ENCODE measurements around the gene SPIN3. TPM values are rescaled to one million over a fixed set of nuclear protein-coding genes. Genes with fewer than 3 reads are reported as not detected.

Gene SPIN3
- total RNA-seq, 1 experiment from 2014 or later = 15.1 TPM

- no peak for DNase-seq (ENCODE audit: low spot score)
- H3K4me1 Mint-ChIP-seq = no peaks in the 10 kb centered on the region
These were observed 19.7 kb downstream of the SPIN3 start for GRCh38 chrX:56975611-56976010.

DNA sequence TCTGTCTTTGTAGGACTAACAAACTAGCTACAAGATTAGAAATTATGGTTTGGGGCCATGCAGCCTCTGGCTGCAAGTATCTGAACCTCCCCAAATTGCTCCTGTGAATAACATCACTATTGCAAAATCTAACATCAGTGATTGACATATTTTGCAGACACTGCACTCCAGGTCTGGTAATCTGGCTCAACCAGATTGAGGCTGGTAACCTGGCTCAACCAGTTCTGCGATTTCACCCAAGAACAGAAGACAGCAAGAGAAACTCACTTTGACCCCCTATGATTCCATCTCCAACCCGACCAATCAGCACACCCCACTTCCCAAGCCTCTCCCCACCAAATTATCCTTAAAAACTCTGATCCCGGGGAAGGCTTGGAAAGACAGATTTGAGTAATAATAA is 20.9 kb downstream of the SPIN3 start:
- DNase-seq (ENCODE audit: low spot score) (no peak), ATAC-seq (no peak)
- POLR2A ChIA-PET = no interaction called here
- TF ChIP-seq ZNF263 (CRISPR knock-in tag; IDR thresholded peaks at IDR 0.05; ENCODE audit: low read depth) (no peak), ELF4 (CRISPR knock-in tag; IDR thresholded peaks at IDR 0.05; ENCODE audit: low read depth) (no peak), ZNF512 (CRISPR knock-in tag; IDR thresholded peaks at IDR 0.05; ENCODE audit: borderline replicate concordance) (no peak), CBFB (CRISPR knock-in tag; IDR thresholded peaks at IDR 0.05; ENCODE audit: low read depth) (no peak), KAT7 (CRISPR knock-in tag; IDR thresholded peaks at IDR 0.05; ENCODE audit: borderline replicate concordance) (no peak), EMX1 (CRISPR knock-in tag; IDR thresholded peaks at IDR 0.05) (no peak), ZNF317 (CRISPR knock-in tag; IDR thresholded peaks at IDR 0.05; ENCODE audit: borderline replicate concordance, low read depth) (no peak)
- Mint-ChIP-seq H3K27me3 (ENCODE audit: low read depth) (no peaks in the 10 kb centered on the region), H3K27ac (no peak overlapping the region), H3K9me3 (no peaks in the 10 kb centered on the region), H3K36me3 (peaks cover 26% of the 10 kb centered on the region), H3K4me3 (no peak overlapping the region), H3K4me1 (no peaks in the 10 kb centered on the region)
- CTCF ChIA-PET = no interaction called here

More at GRCh38 chrX:56975611-56976010, 19.7 kb downstream of the SPIN3 start:
- H3K27me3 Mint-ChIP-seq (ENCODE audit: low read depth) = no peaks in the 10 kb centered on the region
- no peaks in the 10 kb centered on the region for H3K9me3 Mint-ChIP-seq
- POLR2A ChIA-PET = no interaction called here
- TF ChIP-seq ETV6 (CRISPR knock-in tag; IDR thresholded peaks at IDR 0.05) (no peak), MXD4 (CRISPR knock-in tag; IDR thresholded peaks at IDR 0.05; ENCODE audit: borderline replicate concordance) (no peak), TCF7 (CRISPR knock-in tag; IDR thresholded peaks at IDR 0.05; ENCODE audit: low read depth) (no peak), ZBTB21 (CRISPR knock-in tag; IDR thresholded peaks at IDR 0.05; ENCODE audit: borderline replicate concordance) (no peak), ZNF263 (CRISPR knock-in tag; IDR thresholded peaks at IDR 0.05; ENCODE audit: low read depth) (no peak), AR (CRISPR knock-in tag; IDR thresholded peaks at IDR 0.05) (no peak), ZNF232 (CRISPR knock-in tag; IDR thresholded peaks at IDR 0.05) (no peak), FOXP1 (CRISPR knock-in tag; IDR thresholded peaks at IDR 0.05; ENCODE audit: borderline replicate concordance) (no peak)
- TF ChIP-seq, protein P1, sequence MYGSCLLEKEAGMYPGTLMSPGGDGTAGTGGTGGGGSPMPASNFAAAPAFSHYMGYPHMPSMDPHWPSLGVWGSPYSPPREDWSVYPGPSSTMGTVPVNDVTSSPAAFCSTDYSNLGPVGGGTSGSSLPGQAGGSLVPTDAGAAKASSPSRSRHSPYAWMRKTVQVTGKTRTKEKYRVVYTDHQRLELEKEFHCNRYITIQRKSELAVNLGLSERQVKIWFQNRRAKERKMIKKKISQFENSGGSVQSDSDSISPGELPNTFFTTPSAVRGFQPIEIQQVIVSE (CRISPR knock-in tag; IDR thresholded peaks at IDR 0.05; ENCODE audit: borderline replicate concordance) = no peak
- TF ChIP-seq, protein P2, sequence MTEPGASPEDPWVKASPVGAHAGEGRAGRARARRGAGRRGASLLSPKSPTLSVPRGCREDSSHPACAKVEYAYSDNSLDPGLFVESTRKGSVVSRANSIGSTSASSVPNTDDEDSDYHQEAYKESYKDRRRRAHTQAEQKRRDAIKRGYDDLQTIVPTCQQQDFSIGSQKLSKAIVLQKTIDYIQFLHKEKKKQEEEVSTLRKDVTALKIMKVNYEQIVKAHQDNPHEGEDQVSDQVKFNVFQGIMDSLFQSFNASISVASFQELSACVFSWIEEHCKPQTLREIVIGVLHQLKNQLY (CRISPR knock-in tag; IDR thresholded peaks at IDR 0.05) = no peak
- ATAC-seq = no peak
- no peak overlapping the region for H3K27ac Mint-ChIP-seq
- H3K36me3 Mint-ChIP-seq = peaks cover 29% of the 10 kb centered on the region
- H3K4me3 Mint-ChIP-seq = no peak overlapping the region
- CTCF ChIA-PET = no interaction called here

DNA sequence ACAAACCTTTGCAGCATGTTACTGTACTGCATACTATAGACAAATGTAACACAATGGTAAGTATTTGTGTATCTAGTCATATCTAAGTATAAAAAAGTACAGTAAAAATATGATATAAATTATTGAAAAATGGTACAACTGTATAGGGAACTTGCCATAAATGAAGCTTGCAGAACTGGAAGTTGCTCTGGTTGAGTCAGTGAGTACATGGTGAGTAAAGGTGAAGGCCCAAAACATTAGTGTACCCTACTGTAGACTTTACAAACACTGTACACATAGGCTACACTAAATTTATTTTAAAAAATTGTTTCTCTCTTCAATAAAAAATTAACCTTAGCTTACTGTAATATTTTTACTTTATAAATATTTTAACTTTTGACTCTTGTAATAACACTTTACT is 25.8 kb downstream of the SPIN3 start:
- Mint-ChIP-seq H3K27ac (no peak overlapping the region), H3K27me3 (ENCODE audit: low read depth) (no peaks in the 10 kb centered on the region), H3K36me3 (peaks cover 10% of the 10 kb centered on the region), H3K9me3 (no peaks in the 10 kb centered on the region), H3K4me3 (no peak overlapping the region), H3K4me1 (no peaks in the 10 kb centered on the region)
- no peak for DNase-seq (ENCODE audit: low spot score)
- POLR2A ChIA-PET = no interaction called here
- ATAC-seq = no peak
- CTCF ChIA-PET = no interaction called here
- TF ChIP-seq TEAD1 (CRISPR knock-in tag; IDR thresholded peaks at IDR 0.05) = no peak
- TF ChIP-seq, protein P3, sequence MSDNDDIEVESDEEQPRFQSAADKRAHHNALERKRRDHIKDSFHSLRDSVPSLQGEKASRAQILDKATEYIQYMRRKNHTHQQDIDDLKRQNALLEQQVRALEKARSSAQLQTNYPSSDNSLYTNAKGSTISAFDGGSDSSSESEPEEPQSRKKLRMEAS (CRISPR knock-in tag; IDR thresholded peaks at IDR 0.05) = no peak
- TF ChIP-seq, protein P4, sequence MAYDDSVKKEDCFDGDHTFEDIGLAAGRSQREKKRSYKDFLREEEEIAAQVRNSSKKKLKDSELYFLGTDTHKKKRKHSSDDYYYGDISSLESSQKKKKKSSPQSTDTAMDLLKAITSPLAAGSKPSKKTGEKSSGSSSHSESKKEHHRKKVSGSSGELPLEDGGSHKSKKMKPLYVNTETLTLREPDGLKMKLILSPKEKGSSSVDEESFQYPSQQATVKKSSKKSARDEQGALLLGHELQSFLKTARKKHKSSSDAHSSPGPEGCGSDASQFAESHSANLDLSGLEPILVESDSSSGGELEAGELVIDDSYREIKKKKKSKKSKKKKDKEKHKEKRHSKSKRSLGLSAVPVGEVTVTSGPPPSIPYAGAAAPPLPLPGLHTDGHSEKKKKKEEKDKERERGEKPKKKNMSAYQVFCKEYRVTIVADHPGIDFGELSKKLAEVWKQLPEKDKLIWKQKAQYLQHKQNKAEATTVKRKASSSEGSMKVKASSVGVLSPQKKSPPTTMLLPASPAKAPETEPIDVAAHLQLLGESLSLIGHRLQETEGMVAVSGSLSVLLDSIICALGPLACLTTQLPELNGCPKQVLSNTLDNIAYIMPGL (CRISPR knock-in tag; IDR thresholded peaks at IDR 0.05) = no peak
- TF ChIP-seq USF2 (CRISPR knock-in tag; IDR thresholded peaks at IDR 0.05) = no peak
- no peak for TF ChIP-seq ZNF512 (CRISPR knock-in tag; IDR thresholded peaks at IDR 0.05; ENCODE audit: borderline replicate concordance)
